NB4 (cell line): ENCODE measurements around the gene WIPF1.
A peak's percentile ranks its signal among the peaks of the same experiment; 100 is the strongest.

Experiments
- DNase-seq: peaks from one replicate; pipeline ENCODE4 v3.0.0; 2010; ENCODE audit warnings: low read depth
- H3K4me3 ChIP-seq: one replicate; pipeline ENCODE4 v1.5.1; 2011; ENCODE audit warnings: mild to moderate bottlenecking, low read depth, low read length, moderate library complexity
- MAX ChIP-seq: IDR thresholded peaks from 2 replicates; pipeline ENCODE4 v1.6.1; 2011; ENCODE audit warnings: low read depth, low read length
- MYC ChIP-seq: IDR thresholded peaks from 2 replicates; pipeline ENCODE4 v1.6.1; 2011; ENCODE audit warnings: low read depth, low read length
- POLR2A ChIP-seq: IDR thresholded peaks from 2 replicates; pipeline ENCODE4 v1.6.1; 2011; ENCODE audit warnings: mild to moderate bottlenecking; ENCODE audit not compliant: insufficient read length; ENCODE audit errors: extremely low read depth
- TF ChIP-seq, protein P1 (sequence below): IDR thresholded peaks from one replicate; pipeline ENCODE4 v1.5.1; 2012; ENCODE audit warnings: low read depth, low read length

The WIPF1 gene, protein sequence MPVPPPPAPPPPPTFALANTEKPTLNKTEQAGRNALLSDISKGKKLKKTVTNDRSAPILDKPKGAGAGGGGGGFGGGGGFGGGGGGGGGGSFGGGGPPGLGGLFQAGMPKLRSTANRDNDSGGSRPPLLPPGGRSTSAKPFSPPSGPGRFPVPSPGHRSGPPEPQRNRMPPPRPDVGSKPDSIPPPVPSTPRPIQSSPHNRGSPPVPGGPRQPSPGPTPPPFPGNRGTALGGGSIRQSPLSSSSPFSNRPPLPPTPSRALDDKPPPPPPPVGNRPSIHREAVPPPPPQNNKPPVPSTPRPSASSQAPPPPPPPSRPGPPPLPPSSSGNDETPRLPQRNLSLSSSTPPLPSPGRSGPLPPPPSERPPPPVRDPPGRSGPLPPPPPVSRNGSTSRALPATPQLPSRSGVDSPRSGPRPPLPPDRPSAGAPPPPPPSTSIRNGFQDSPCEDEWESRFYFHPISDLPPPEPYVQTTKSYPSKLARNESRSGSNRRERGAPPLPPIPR

DNA sequence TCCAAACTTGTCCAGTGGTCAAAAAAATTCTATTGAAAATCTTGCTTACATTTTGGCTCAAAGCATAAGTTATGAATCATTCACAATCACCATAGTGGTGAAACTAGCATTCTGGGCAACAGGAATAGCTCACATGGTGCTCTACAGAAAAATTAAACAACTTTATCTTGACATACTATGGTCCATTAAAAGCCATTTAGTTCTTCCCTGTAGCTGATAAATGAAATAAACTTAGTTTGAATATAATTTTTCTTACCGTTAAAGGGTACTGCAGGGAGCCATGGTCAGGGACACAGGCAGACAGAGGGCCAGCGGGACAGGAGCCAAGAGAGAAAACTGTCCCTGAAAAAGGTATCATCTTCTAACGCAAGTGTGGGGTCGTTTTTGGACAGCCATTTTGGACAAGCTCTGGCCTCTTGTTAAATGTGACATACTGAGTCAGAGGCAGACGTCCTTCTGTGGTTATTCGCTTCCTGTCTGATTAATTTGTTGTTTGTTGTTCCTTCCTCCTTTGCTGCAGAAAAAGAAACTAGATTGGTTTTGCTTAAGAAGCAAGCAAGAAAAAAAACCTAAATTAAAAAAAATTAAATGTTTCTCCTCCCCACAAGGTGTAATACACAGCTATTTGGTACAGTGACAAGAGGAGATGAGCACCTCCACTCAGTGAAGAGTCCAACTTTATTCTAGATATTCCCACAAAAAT, at the start of gene WIPF1:
TSS of gene WIPF1 (minus strand) at position 460 of the 703 bp plus-strand sequence. CDS start 12,231 bp downstream, outside the sequence.
- TF ChIP-seq POLR2A, result peak; percentile 25
- no peak for TF ChIP-seq MAX
- TF ChIP-seq, protein P1, sequence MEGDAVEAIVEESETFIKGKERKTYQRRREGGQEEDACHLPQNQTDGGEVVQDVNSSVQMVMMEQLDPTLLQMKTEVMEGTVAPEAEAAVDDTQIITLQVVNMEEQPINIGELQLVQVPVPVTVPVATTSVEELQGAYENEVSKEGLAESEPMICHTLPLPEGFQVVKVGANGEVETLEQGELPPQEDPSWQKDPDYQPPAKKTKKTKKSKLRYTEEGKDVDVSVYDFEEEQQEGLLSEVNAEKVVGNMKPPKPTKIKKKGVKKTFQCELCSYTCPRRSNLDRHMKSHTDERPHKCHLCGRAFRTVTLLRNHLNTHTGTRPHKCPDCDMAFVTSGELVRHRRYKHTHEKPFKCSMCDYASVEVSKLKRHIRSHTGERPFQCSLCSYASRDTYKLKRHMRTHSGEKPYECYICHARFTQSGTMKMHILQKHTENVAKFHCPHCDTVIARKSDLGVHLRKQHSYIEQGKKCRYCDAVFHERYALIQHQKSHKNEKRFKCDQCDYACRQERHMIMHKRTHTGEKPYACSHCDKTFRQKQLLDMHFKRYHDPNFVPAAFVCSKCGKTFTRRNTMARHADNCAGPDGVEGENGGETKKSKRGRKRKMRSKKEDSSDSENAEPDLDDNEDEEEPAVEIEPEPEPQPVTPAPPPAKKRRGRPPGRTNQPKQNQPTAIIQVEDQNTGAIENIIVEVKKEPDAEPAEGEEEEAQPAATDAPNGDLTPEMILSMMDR, result no peak
- H3K4me3 ChIP-seq, result peak within 1 kb of the TSS; percentile 74
- DNase-seq, result peak; percentile 91

- TF ChIP-seq POLR2A (no peak), MYC (no peak), MAX (no peak)
- TF ChIP-seq, protein P1, result no peak
- DNase-seq, result no peak
- H3K4me3 ChIP-seq, result no peak overlapping the region
These were observed 47.7 kb upstream of the WIPF1 start for GRCh38 chr2:174645296-174645695.

DNA sequence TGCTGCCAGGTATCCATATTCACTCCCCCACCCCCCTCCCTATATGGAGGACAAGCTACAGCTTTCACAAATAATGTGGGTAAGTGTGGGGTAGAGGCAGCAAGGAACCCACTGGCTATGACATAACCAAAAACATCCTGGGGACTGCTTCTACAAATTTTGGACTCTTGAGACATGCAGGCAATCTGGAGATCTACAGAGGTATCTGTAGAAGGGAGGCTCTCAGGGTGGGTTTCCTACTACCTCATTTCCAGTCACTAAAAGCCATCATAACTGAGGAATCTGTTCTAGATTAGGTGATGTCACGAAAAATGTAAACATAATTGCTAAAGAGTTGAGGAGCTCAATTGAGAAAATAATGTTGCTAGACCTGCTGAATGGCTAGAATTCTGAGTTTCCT, 46.8 kb upstream of the WIPF1 start:
- TF ChIP-seq, protein P1, result no peak
- TF ChIP-seq MAX (no peak), MYC (no peak), POLR2A (no peak)
- no peak for DNase-seq
- H3K4me3 ChIP-seq, result no peak overlapping the region

DNA sequence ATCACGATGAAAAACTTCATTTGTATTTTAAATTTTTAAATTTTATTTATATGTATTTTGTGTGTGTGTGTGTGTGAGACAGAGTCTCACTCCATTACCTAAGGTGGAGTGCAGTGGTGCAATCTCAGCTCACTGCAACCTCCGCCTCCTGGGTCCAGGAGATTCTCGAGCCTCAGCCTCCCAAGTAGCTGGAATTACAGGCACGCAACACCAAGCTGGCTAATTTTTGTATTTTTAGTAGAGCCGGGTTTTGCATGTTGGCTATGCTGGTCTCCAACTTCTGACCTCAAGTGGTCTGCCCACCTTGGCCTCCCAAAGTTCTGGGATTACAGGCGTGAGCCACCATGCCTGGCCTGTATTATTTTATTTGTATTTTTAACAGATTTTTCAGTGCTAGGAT, 45.8 kb upstream of the WIPF1 start:
- no peak for DNase-seq
- H3K4me3 ChIP-seq, result no peak overlapping the region
- TF ChIP-seq POLR2A (no peak), MYC (no peak), MAX (no peak)
- TF ChIP-seq, protein P1, result no peak

GRCh38 chr2:174641168-174641567, 43.6 kb upstream of the WIPF1 start:
- no peak overlapping the region for H3K4me3 ChIP-seq
- TF ChIP-seq POLR2A (no peak), MYC (no peak), MAX (no peak)
- TF ChIP-seq, protein P1, result no peak
- no peak for DNase-seq
